GM18505 (cell line): ENCODE data around the gene HAUS7.
"Not testable (repeated sequence)": the region's sequence is repeated elsewhere in the genome, so short reads cannot be mapped to it uniquely, and the experiment has no call there.

ENCODE experiments used
- ATAC-seq: cut with Tn5 transposase; IDR thresholded peaks from one replicate; pipeline ENCODE4 v1.9.1; 2021; ENCODE audit not compliant: unreplicated experiment
- POLR2A ChIP-seq: IDR thresholded peaks from 4 replicates; pipeline ENCODE4 v1.6.1; 2011; ENCODE audit warnings: borderline replicate concordance; ENCODE audit not compliant: insufficient read depth, insufficient read length; ENCODE audit errors: extremely low read depth

The HAUS7 gene

GRCh38 chrX:153408221-153408721 lies 62.1 kb downstream of the HAUS7 start:
- TF ChIP-seq POLR2A = no peak
- no peak for ATAC-seq

GRCh38 chrX:153407736-153408135 lies 62.6 kb downstream of the HAUS7 start:
- ATAC-seq = no peak

GRCh38 chrX:153406903-153407302 lies 63.5 kb downstream of the HAUS7 start:
- TF ChIP-seq POLR2A = no peak
- ATAC-seq = no peak

More at GRCh38 chrX:153407736-153408135, 62.6 kb downstream of the HAUS7 start:
- no peak for TF ChIP-seq POLR2A

- ATAC-seq = no peak
Measured at GRCh38 chrX:153406011-153406410, 64.4 kb downstream of the HAUS7 start.

DNA sequence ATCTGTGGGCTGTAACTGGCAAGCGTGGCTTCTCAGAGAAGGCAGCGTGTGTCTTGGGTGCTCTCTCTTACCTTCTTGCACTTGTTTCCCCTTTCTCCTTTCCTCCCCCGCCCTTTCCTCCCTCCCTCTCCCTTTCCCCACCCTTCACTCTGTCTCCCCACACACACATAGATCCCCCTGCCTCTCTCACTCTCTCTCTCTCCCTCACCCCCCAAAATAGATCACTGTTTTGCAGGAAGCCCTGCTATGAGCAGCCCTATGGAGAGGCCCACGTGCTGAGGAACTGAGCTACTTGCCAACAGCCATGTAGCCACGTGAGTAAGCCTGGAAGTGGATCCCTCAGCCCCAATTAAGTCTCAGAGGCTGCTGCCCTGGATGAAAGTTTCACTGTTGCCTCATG lies 65.0 kb downstream of the HAUS7 start:
- no peak for ATAC-seq
- no peak for TF ChIP-seq POLR2A

More at GRCh38 chrX:153406011-153406410, 64.4 kb downstream of the HAUS7 start:
- TF ChIP-seq POLR2A = no peak

DNA sequence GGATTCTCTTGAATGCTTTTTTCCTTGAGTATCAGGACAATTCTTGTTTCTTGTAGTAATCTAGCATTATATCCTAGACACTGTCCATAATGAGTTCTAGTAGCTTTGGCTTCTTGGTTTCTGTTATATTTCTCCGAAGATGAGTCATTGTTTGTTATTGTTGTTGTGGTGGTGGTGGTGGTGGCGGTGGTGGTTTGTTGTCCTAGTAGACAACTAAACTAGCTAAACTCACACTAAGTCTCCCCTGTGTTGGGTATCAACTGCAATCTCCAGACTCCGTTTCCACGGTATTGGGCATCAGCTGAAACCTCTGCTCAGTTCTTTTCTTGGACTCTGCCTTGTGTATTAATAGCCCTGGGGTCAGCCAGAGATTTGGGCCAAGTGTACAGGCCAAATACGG lies 66.0 kb downstream of the HAUS7 start:
- ATAC-seq = not testable (repeated sequence)

GRCh38 chrX:153401133-153401764 lies 69.1 kb downstream of the HAUS7 start, which contains the start of gene PNMA6E:
TSS of gene PNMA6E (minus strand) at chrX:153401350. CDS start at chrX:153398849, 2,501 bp downstream.
- no peak for ATAC-seq
- no peak for TF ChIP-seq POLR2A

GRCh38 chrX:153400146-153401132 lies 69.9 kb downstream of the HAUS7 start:
- no peak for TF ChIP-seq POLR2A
- ATAC-seq = no peak

GRCh38 chrX:153398275-153398960 lies 72.0 kb downstream of the HAUS7 start:
- TF ChIP-seq POLR2A = no peak
- no peak for ATAC-seq
